ENCODE measurements around the gene TP53I11.

The TP53I11 gene

DNA sequence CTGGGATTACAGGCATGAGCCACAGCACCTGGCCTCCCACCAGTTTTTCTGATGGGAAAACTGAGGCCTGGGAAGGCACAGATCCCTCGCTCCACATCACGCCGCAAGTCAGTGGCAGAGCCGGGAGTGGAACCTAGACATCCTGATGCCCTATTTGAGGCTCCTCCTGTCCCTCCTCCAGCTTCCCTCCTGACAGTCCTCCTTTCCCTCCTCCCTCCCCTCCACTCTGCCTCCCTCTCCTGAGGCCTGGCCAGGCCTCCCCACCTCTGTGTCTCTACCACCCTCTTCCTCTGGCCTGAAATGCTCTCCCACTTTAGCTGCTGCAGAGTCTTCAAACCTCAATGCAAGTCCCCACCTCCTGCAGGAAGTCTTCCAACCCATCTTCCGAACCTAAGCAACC, 13.3 kb upstream of the TP53I11 start:
- in situ Hi-C loops (cut with HindIII; ENCODE audit: low pct_ligation_motif_present, low pct_unique_long_range_greater_than_20kb, low sequenced_read_pairs): no loop called here
- no peak for DNase-seq

DNA sequence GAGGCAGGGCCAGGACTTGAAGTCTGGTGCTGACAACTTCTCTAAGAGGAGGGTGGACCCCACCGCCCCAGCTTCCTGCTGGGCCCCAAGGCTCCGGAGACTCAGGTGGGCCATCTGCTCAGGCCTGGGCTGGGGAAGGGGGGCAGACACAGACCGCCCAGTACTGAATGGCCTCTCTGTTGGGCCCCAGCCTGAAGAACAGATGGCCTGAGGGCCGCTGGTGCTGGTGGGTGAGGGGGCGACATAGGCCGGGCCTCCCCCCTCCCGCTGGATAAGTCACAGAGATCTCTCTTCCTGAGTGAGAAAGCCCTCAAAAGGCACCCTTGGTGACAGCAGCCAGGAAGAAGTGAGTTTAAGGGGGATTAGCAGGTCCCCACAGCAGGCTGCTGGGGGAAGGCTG, 12.5 kb upstream of the TP53I11 start:
- DNase-seq: no peak
- in situ Hi-C loops (cut with HindIII; ENCODE audit: low pct_ligation_motif_present, low pct_unique_long_range_greater_than_20kb, low sequenced_read_pairs): no loop called here

DNA sequence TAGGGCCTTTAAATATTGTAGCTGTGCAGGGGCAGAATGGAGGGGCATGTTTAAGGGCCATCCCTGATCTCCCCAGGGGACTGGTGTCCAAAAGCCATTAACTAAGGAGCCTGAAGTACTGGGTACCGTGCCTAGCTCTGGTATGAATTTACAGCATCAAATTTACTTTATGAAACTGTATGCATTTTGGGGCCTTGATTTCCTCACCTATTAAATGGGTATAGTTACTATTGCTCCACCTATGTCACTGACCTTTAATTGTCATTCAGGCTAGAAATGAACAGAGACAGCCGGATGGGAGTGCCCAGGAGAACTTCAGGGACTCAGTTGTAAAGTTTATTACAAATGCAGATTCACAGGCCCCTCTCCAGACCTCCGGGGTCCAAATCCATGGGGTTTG, 11.8 kb upstream of the TP53I11 start:
- in situ Hi-C loops (cut with HindIII; ENCODE audit: low pct_ligation_motif_present, low pct_unique_long_range_greater_than_20kb, low sequenced_read_pairs): no loop called here
- no peak for DNase-seq

DNA sequence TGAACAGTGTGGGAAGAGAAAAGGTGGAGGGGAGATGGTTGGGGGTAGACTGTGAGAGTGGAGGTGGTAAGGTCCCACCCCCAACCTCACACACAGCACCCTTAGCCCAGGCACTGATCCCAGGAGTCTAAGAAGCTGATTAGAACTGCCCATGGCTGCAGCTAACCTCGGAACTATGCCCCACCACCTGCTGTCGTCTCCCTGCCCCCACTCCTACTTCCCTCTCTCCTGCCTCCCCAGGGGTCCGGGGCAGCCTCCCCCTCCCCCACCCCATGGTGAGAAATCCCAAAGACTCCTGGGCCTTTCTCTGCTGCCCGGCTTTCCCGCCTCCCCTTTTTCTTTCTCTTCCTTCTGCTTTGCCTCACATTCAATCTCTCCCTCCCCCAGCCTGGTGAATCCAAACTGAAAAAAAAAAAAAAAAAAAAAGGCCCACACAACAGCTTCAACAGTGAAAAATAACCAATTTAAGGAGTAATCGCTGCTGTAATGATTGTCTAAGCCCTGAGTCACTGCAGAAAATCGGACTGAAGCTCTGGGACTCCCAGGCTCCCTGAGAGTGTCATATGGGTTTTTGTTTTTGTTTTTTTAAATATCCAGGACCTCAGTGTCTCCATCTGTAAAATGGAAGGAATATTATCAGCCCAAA, 9.6 kb upstream of the TP53I11 start:
- peak; percentile 15 for DNase-seq
- in situ Hi-C loops (cut with HindIII; ENCODE audit: low pct_ligation_motif_present, low pct_unique_long_range_greater_than_20kb, low sequenced_read_pairs): no loop called here

DNA sequence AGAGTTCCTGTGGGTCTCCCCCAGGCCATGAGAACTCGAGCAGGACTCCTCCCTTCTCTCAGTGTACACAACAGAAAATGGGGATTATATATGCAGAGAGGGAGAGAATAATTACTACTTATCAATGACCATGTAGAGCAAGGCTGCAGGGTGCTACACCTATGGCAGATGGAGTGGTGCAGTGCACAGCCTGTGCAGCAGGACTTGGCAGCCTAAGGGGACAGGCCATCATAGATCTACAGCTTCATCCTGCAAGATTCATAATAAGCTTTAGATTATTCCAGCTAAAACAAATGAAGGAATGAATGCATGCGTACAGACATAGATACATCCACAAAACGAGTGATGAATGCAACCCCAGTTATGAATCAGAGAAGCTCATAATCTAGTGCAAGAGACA, 8.4 kb upstream of the TP53I11 start:
- no peak for DNase-seq
- in situ Hi-C loops (cut with HindIII; ENCODE audit: low pct_ligation_motif_present, low pct_unique_long_range_greater_than_20kb, low sequenced_read_pairs): no loop called here

DNA sequence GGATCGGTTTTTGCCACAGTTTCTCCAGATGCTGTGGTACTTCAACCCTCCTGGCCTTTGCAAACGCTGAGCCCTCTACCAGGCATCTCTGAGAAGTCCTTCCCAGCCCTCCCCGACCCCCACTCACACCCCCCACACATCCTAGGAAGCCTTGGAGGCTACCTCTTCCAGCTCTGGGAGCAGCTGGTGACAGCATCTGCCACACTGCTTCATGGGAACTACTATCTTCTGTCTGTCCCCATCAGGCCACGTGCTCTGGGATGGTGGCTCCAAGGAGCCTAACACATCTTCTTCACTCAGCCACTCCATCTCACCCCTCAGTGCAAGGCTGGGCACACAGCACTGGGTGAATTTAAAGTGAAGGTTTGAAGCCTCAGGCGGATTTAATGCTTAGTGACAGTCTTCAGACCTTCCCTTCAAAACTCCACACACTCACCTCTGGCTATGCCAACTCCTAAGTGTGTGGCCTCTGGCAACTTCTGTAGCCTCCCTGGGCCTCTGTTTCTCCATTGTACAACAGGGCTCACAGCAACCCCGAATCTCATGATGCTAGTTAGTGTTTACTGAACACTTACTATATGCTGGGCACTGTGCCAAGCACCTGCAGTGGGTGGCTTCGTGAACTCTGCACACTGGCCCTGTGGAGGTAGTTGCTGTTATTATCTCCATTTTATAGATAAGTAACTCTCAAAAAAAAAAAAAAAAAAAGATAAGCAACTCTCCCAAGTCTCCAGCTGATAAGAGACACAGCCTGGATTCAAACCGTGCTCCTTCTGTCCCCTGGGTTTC, 7.3 kb upstream of the TP53I11 start:
- in situ Hi-C loops (cut with HindIII; ENCODE audit: low pct_ligation_motif_present, low pct_unique_long_range_greater_than_20kb, low sequenced_read_pairs): no loop called here
- DNase-seq: no peak

DNA sequence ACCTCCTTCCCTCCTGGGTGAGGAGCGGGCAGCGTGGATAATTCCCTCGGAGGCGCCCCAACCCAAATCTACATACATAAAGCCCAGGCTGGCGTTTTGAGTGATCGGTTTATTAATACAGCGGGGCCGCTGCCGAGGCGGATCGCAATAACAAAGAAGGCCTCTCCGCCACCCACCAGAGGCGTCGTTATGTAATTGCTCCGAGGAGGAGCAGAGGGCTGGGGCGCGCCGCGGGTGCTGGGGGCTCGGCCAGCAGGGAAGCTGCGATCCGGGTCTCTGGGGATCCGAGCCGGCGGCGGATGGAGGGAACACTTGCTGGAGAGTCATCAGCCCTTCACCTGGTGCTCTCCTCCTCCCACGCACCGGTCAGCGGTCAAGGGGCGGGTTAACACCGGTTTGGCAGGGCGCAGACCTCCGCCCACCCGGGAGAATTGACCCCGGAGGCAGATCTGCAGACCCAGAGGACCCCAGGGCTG, 6.4 kb upstream of the TP53I11 start:
- no peak for DNase-seq
- in situ Hi-C loops (cut with HindIII; ENCODE audit: low pct_ligation_motif_present, low pct_unique_long_range_greater_than_20kb, low sequenced_read_pairs): no loop called here

DNA sequence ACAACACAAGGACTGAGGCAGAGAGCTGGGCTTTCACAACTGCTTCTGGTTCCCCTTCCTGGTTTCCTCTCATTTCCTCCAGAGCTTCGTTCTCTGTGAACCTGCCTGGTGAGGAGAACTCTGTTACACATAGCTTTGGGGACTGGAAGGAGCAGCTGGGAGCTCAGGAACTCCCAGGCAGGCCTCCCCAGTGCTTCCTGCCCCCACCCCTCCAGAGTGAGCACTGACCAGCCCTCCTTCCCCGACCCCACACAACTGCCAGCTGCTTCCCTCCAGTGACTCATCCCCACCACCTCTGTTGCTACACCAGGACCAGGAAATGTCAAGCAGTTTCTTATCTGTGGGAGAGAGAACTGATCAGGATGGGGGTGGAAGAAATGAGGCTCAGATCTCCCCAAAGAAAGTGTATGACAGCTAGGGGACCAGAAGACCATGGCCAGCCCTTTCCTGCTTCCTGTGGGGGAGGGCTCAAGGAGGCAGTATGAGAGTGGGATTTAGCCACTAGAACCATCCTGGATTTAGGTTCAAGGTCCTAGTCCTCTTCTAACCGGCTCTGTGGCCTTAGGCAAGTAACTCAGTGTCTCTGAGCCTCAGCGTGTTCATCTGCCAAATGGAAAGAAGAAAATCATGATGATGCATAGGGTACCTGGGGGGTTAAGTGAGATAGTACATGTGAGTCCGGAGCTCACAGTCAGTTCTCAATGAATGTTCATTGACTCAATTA, 4.5 kb upstream of the TP53I11 start:
- peak; percentile 32 for DNase-seq
- in situ Hi-C loops (cut with HindIII; ENCODE audit: low pct_ligation_motif_present, low pct_unique_long_range_greater_than_20kb, low sequenced_read_pairs): no loop called here

DNA sequence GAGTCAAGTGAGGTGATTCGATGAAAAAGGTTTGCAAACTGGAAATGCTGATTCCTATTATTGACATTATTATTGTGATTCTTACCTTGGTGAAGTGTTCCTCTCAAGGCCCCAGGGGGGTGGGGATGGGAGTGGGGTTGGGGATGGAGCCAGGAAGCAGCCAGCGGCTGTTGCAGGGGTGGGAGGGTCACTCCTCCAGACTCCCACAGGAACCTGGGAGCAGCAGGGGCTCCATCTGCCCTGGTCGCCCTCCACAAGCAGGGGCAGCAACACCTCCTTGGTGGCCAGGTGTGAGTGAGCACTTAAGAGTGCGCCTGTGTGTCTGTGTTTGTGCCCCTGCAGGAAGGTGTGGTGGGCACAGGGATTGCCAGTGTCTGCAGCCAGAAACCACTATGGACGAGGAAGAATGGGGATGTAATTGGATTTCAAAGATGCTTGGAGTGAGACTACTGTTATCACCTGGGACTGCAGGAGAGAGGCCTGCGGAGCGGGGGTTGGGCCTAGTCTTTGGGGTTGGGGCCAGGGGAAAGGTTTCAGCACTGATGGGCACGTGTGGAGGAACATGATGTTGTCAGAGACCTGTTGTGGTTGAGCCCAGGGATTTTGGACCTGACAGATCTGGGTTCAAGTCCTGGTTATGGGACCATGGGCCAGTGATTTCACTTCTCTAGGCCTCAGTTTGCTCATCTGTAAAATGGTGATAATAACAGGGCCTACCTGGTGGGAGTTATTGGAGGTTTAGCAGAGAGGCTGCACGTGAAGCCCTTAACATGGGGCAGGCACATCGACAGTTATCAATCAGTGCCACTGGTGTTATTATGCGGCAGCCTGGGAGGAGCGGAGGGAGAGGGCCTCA, 3.6 kb upstream of the TP53I11 start:
- no peak for DNase-seq

DNA sequence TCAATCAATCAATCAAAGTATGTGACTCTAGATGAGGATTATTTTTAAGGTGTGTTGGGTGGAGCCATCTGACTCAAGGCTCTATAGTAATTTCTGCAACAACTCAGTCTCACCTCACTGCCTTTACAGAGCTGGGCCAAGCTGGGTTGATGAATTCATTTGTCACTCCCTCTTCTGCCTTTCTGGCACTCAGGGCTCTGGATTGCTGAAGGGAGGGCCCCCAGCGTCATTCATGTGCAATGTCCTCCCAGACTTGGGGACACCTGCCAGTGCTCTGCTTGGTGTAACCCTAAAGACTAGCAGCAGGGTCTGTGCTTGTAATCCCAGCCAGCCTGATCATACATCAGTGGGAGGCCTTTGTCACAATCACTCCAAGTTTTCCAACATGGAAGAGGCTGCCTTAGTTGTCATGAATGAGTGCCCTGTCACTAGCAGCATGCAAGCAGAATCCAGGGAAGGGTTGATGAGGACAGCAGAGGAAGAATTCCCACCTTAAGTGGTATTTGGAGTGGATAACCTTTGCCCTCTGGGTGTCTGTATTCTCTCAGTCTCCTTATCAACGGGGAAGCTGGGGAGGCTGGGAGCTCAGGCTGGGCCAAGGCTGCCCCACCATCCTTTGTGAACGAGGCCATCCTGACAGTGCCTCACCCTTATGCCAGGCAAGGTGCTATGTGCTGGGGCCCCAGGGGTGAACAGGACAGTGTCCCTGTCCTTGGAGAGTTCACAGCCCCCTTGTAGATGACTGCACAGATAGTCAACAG, 2.0 kb upstream of the TP53I11 start:
- no peak for DNase-seq
- in situ Hi-C loops (cut with HindIII; ENCODE audit: low pct_ligation_motif_present, low pct_unique_long_range_greater_than_20kb, low sequenced_read_pairs): no loop called here

More for the DNA sequence above, 3.6 kb upstream of the TP53I11 start:
- in situ Hi-C loops (cut with HindIII; ENCODE audit: low pct_ligation_motif_present, low pct_unique_long_range_greater_than_20kb, low sequenced_read_pairs): no loop called here

DNA sequence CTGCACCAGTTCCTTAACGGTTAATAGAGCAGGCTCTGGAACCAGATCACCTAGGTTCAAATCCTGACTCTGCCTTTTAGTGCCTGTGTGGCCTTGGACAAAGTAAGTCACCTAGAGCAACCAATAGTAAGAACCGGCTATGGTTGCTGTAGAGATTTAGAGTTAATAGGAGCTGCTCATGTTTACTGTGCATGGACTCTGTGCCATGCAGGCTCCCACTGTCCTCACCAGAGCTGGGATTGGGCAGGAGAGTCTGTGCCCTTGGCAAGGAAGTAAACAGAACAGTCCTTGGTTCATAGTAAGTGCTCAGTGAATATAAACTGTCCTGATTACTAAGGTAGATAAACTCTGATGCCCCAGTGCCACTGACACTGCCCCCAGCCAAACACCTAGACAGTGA, 1.4 kb upstream of the TP53I11 start:
- in situ Hi-C loops (cut with HindIII; ENCODE audit: low pct_ligation_motif_present, low pct_unique_long_range_greater_than_20kb, low sequenced_read_pairs): no loop called here
- no peak for DNase-seq

DNA sequence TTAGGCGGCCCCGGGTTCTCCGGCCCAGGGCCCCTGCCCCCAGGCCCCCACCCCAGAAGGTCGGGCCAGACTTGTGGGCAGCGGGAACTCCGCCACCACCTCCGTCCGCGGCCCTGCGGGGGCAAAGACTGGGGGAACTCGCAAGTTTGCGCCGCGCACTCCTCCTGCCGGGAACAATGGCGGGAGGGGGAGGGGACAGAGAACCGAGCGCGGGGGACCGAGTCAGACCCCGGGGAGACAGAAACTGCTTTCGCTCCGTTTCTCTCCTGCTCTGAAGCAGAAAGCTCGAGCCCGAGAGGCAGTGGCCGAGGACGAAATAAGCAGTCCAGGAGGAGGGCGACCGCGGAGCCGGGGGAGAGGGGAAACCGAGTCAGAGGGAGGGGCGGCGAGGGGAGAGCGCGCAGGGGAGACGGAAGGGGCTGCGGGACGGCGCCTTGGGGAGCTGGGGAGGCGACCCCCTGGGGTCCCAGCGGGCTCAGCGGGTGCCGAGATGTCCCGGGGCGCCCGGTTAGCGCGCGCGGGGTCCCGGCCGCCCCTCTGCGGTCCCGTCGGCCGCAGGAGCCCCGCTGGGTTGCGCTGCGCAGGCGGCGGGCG, 555 bp downstream of the TP53I11 start:
- DNase-seq: no peak
- in situ Hi-C loops (cut with HindIII; ENCODE audit: low pct_ligation_motif_present, low pct_unique_long_range_greater_than_20kb, low sequenced_read_pairs): no loop called here

DNA sequence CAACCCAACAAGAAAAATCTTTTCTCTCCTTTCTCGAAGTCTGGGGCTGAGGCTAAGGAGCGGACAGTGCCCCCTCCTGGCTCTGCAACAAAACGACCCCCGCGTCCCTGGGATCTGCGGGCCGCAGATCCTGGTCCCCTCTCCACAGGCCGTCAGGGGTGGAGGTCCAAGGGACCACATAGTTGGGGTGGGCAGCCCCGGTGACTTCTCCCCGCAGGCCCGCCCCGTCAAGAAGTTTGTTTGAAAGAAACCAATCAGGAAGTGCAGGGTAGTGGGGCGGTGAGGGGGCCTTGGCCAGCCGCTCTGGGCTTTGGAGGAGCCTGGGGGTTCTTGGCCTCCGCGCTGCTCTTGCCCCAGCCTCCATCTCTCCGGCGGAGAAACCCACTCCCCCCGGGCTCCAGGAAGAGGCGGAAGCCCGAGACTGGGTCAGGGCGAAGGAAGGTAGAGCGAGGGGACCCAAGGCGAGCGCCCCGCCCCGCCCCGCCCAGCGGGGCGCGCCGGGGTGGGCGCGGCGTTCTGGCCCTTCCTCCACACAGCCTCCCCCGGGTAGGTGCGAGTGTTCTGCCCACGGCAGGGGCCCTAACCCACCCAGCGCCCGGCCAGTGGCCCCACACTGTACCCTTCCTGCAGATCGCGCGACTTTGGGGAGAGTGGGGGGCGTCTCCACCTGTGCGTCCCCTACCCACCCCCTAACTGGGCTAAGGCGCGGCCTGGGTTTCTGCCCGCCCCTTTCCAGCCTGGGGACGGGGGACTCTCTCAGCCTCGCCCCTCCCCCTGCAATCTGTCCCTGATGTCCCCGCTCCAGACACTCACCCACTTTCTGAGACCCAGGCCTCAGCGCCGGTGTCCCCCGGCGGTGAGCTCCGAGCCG, 1.3 kb downstream of the TP53I11 start:
- DNase-seq: no peak
- in situ Hi-C loops (cut with HindIII; ENCODE audit: low pct_ligation_motif_present, low pct_unique_long_range_greater_than_20kb, low sequenced_read_pairs): loop anchor here (25.0 kb wide), 1 partner anchor 163 kb away; no protein-coding TSS in a partner anchor

DNA sequence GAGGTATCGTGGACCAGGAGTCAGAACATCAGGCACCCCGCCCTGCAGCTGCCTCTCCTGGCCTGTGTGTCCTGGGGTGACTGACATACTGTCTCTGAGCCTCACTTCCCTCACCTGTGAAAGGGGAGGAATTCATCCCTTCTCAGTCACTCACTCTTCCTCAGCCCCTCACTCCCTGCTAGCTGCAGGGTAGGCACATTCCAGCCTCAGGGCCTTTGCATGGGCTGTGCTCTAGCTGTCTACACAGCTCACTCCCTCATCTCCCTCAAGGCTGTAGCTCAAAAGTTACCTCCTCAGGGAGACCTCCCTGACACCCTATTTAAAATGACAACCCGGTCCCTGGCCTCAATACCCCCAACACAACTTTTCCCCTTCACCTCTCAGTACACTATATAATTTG, 2.5 kb downstream of the TP53I11 start:
- DNase-seq: no peak
- in situ Hi-C loops (cut with HindIII; ENCODE audit: low pct_ligation_motif_present, low pct_unique_long_range_greater_than_20kb, low sequenced_read_pairs): loop anchor here (25.0 kb wide), 1 partner anchor 164 kb away; no protein-coding TSS in a partner anchor

DNA sequence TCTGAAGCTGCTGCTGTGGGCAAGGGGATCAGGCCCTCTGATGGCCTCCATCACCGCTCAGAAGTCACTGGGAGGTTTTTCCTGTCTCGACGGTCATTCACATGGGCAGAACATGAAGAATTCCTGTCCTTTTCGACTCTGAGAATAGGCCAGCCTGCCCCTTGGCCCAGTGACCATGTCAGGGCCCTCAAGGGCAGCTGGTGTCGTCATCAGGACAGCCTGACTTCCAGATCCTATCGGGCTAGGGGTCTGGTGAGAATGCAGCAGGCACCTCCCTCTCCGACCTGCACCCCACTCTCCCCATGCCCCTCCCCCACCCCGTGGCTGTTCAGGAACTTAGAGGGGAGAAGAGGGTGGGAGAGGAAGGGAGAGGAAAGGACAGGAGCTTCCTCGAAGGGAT, 3.6 kb downstream of the TP53I11 start:
- no peak for DNase-seq
- in situ Hi-C loops (cut with HindIII; ENCODE audit: low pct_ligation_motif_present, low pct_unique_long_range_greater_than_20kb, low sequenced_read_pairs): loop anchor here (25.0 kb wide), 1 partner anchor 165 kb away; no protein-coding TSS in a partner anchor

DNA sequence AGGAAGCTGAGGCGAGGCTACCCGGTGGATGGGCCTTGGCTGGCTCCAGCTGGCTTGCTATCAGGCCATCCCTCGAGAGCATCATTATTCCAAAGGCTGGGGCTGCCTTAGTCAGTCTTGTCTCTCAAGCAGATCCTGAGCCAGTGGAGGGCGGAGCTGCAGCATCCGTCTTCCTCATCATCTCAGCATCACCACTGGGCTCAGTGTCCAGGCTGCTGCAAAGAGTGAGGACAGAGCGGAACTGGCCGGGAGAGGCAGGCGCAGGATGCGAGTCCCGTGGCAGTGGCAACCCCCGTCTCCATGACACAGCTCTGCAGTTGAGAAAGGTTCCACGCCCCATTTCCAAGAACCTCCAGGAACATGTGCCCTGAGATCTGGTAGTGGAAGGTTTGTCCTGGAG, 4.4 kb downstream of the TP53I11 start:
- no peak for DNase-seq
- in situ Hi-C loops (cut with HindIII; ENCODE audit: low pct_ligation_motif_present, low pct_unique_long_range_greater_than_20kb, low sequenced_read_pairs): loop anchor here (25.0 kb wide), 1 partner anchor 166 kb away; no protein-coding TSS in a partner anchor

All from ACHN (cell line).